ENCODE measurements around the gene CACNA2D3.

CACNA2D3 gene

DNA sequence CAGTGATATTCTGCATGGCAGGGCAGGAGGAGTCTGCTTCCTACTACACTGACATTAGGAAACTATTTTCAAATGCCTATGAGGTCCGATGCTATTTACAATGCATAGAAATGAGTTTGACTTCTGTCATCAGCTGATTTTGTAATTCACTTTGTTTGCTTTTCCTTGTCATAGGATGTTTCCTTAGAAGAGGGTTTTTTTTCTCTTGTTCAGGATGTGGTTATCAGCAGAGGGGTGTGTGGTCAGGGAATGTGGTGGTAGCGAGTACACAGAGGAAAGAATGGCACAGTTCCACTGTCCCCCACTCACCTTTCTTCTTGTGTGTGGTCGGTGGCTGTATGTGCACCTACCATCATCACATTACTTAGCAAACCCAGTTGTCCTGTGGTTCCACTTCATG lies 574.0 kb downstream of the CACNA2D3 start:
- H4K8ac ChIP-seq (ENCODE audit: low read depth, low read length), result no peak overlapping the region
- no peaks in the 10 kb centered on the region for H3K79me2 ChIP-seq (ENCODE audit: control insufficient read depth, insufficient read depth, low read length)
- H3K56ac ChIP-seq (ENCODE audit: low read length), result no peak overlapping the region
- H3K4me1 ChIP-seq (ENCODE audit: control insufficient read depth, low read depth, low read length), result no peaks in the 10 kb centered on the region
- H2BK15ac ChIP-seq (replicated peaks; ENCODE audit: low read depth), result no peak overlapping the region
- H3K79me1 ChIP-seq (ENCODE audit: low read length), result no peaks in the 10 kb centered on the region
- no peak overlapping the region for H3K23ac ChIP-seq (ENCODE audit: low read length)
- DNase-seq, result no peak
- no peak overlapping the region for H3K4me3 ChIP-seq (ENCODE audit: low read length)
- H3K4me2 ChIP-seq (ENCODE audit: low read length), result no peak overlapping the region
- H3K27me3 ChIP-seq (ENCODE audit: insufficient read depth, low read length, poor library complexity), result no peaks in the 10 kb centered on the region
- H2BK120ac ChIP-seq (ENCODE audit: low read depth, low read length), result no peak overlapping the region
- no peak overlapping the region for H3K4ac ChIP-seq (ENCODE audit: low read depth, low read length)
- H3K36me3 ChIP-seq (ENCODE audit: control insufficient read depth, insufficient read depth, low read length), result no peaks in the 10 kb centered on the region
- no peak overlapping the region for H4K5ac ChIP-seq (ENCODE audit: low read length)
- H3K9ac ChIP-seq (ENCODE audit: low read length), result no peak overlapping the region
- no CpG with 5 or more reads among the region's 3 CpGs for WGBS (ENCODE audit: extremely low coverage, insufficient coverage, low lambda C conversion rate)
- no peak overlapping the region for H3K27ac ChIP-seq (ENCODE audit: low read depth, low read length)
- H2BK5ac ChIP-seq (ENCODE audit: low read length), result no peak overlapping the region
- H3K18ac ChIP-seq (ENCODE audit: low read length), result no peak overlapping the region
- H2AK5ac ChIP-seq (ENCODE audit: low read length), result no peak overlapping the region

DNA sequence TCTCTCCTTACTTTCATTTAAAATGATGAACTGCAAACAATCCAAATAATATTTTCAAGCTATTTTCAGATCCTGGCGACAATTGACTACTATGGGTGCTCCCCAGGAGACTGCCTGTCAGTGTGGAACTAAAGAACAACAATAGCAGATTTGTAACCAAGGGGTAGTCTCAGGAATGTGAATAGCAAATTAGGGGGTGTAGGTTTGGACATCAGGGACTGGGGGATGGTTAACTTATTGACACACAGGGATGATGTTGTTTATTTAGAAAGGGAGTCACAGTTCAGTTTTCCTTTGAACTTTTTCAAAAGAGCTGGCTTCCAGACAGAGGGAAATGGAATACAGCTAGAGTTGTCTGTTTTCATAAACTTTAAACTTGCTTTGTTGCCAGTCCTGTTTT lies 575.7 kb downstream of the CACNA2D3 start:
- no peaks in the 10 kb centered on the region for H3K4me1 ChIP-seq (ENCODE audit: control insufficient read depth, low read depth, low read length)
- H4K8ac ChIP-seq (ENCODE audit: low read depth, low read length), result no peak overlapping the region
- H3K79me2 ChIP-seq (ENCODE audit: control insufficient read depth, insufficient read depth, low read length), result no peaks in the 10 kb centered on the region
- no peak overlapping the region for H3K4me2 ChIP-seq (ENCODE audit: low read length)
- no peaks in the 10 kb centered on the region for H3K27me3 ChIP-seq (ENCODE audit: insufficient read depth, low read length, poor library complexity)
- H3K9ac ChIP-seq (ENCODE audit: low read length), result no peak overlapping the region
- no peak for DNase-seq
- H2BK5ac ChIP-seq (ENCODE audit: low read length), result no peak overlapping the region
- H3K4me3 ChIP-seq (ENCODE audit: low read length), result no peak overlapping the region
- H3K27ac ChIP-seq (ENCODE audit: low read depth, low read length), result no peak overlapping the region
- no peak overlapping the region for H3K56ac ChIP-seq (ENCODE audit: low read length)
- no peak overlapping the region for H3K4ac ChIP-seq (ENCODE audit: low read depth, low read length)
- WGBS (ENCODE audit: extremely low coverage, insufficient coverage, low lambda C conversion rate), result no CpG with 5 or more reads among the region's 1 CpG
- no peak overlapping the region for H2BK120ac ChIP-seq (ENCODE audit: low read depth, low read length)
- no peak overlapping the region for H2AK5ac ChIP-seq (ENCODE audit: low read length)
- H3K23ac ChIP-seq (ENCODE audit: low read length), result no peak overlapping the region
- no peaks in the 10 kb centered on the region for H3K36me3 ChIP-seq (ENCODE audit: control insufficient read depth, insufficient read depth, low read length)
- no peak overlapping the region for H3K18ac ChIP-seq (ENCODE audit: low read length)
- no peaks in the 10 kb centered on the region for H3K79me1 ChIP-seq (ENCODE audit: low read length)
- H4K5ac ChIP-seq (ENCODE audit: low read length), result no peak overlapping the region
- H2BK15ac ChIP-seq (replicated peaks; ENCODE audit: low read depth), result no peak overlapping the region

DNA sequence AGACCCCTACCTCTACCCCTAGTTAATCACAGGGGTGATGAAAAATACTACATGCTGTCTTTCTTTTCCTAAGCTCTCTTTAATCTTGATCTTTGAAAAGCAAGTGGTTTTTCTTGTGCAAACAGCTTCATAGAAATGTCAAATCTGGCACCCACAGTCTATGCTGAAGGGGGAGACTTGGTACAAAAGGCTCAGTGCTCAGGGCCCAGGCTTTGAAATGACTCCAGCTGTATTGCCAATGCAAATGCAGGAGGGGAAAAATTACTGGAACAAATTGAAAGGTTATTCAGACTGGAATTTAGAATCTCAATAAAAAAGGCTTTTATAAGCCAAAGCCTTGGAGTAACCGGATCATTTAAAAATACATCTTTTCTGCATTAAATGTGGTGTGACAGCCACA lies 581.6 kb downstream of the CACNA2D3 start:
- Histone ChIP-seq H3K4me3 (ENCODE audit: low read length) (no peak overlapping the region), H3K4ac (ENCODE audit: low read depth, low read length) (no peak overlapping the region), H2BK5ac (ENCODE audit: low read length) (no peak overlapping the region), H2AK5ac (ENCODE audit: low read length) (no peak overlapping the region), H3K56ac (ENCODE audit: low read length) (no peak overlapping the region), H3K27me3 (ENCODE audit: insufficient read depth, low read length, poor library complexity) (no peaks in the 10 kb centered on the region), H3K79me2 (ENCODE audit: control insufficient read depth, insufficient read depth, low read length) (no peaks in the 10 kb centered on the region), H3K9ac (ENCODE audit: low read length) (no peak overlapping the region), H2BK120ac (ENCODE audit: low read depth, low read length) (no peak overlapping the region), H3K27ac (ENCODE audit: low read depth, low read length) (no peak overlapping the region), H3K4me2 (ENCODE audit: low read length) (no peak overlapping the region), H3K23ac (ENCODE audit: low read length) (no peak overlapping the region), H4K5ac (ENCODE audit: low read length) (no peak overlapping the region), H3K79me1 (ENCODE audit: low read length) (no peaks in the 10 kb centered on the region), H3K18ac (ENCODE audit: low read length) (no peak overlapping the region), H3K4me1 (ENCODE audit: control insufficient read depth, low read depth, low read length) (no peaks in the 10 kb centered on the region), H4K8ac (ENCODE audit: low read depth, low read length) (no peak overlapping the region), H2BK15ac (replicated peaks; ENCODE audit: low read depth) (no peak overlapping the region), H3K36me3 (ENCODE audit: control insufficient read depth, insufficient read depth, low read length) (no peaks in the 10 kb centered on the region)
- WGBS (ENCODE audit: extremely low coverage, insufficient coverage, low lambda C conversion rate), result no CpG with 5 or more reads among the region's 1 CpG
- no peak for DNase-seq

DNA sequence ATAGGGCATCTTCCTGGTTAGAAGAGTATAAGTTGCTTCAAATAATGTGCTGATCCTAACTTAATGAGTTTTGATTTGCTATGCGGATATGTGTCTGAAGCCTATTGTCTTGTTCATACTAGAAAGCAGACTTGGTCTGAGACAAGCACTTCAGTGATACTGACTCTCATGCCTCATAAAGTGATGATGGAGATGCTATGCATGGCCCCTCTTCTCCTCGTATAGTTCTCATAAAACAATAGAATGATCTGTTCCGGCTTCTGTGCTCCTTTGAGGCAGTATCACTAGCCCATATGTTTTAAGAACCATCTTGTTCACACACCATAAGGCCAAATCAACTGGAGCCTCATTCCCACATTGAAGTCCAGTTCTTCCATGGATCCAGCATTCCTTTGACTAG lies 583.4 kb downstream of the CACNA2D3 start:
- Histone ChIP-seq H2BK5ac (ENCODE audit: low read length) (no peak overlapping the region), H3K4me3 (ENCODE audit: low read length) (no peak overlapping the region), H3K36me3 (ENCODE audit: control insufficient read depth, insufficient read depth, low read length) (no peaks in the 10 kb centered on the region), H4K8ac (ENCODE audit: low read depth, low read length) (no peak overlapping the region), H3K27me3 (ENCODE audit: insufficient read depth, low read length, poor library complexity) (no peaks in the 10 kb centered on the region), H3K4ac (ENCODE audit: low read depth, low read length) (no peak overlapping the region), H3K18ac (ENCODE audit: low read length) (no peak overlapping the region), H3K56ac (ENCODE audit: low read length) (no peak overlapping the region), H3K79me1 (ENCODE audit: low read length) (no peaks in the 10 kb centered on the region), H2BK15ac (replicated peaks; ENCODE audit: low read depth) (no peak overlapping the region), H4K5ac (ENCODE audit: low read length) (no peak overlapping the region), H3K4me2 (ENCODE audit: low read length) (no peak overlapping the region), H2AK5ac (ENCODE audit: low read length) (no peak overlapping the region), H3K23ac (ENCODE audit: low read length) (no peak overlapping the region), H3K79me2 (ENCODE audit: control insufficient read depth, insufficient read depth, low read length) (no peaks in the 10 kb centered on the region), H2BK120ac (ENCODE audit: low read depth, low read length) (no peak overlapping the region), H3K9ac (ENCODE audit: low read length) (no peak overlapping the region), H3K27ac (ENCODE audit: low read depth, low read length) (no peak overlapping the region), H3K4me1 (ENCODE audit: control insufficient read depth, low read depth, low read length) (no peaks in the 10 kb centered on the region)
- DNase-seq, result no peak
- no CpG with 5 or more reads among the region's 3 CpGs for WGBS (ENCODE audit: extremely low coverage, insufficient coverage, low lambda C conversion rate)

DNA sequence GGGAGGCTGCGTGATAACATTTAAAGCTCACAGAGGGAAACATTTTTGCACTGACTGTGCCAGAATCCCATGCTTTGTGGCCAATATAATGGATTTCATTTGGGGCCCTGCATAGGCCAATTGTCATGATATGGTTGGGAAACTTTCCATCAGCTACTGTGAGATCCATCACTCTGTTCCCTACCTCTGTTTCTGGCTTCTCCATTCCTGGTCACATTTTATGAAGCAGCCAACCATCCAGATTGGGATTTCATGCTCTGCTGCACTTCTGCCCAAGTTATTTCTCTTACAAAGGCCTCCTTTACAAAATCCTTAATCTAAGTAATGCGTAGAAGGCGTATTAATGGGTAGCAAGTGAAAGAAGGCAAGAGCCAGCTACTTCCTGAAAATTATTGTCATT lies 584.4 kb downstream of the CACNA2D3 start:
- Histone ChIP-seq H3K36me3 (ENCODE audit: control insufficient read depth, insufficient read depth, low read length) (no peaks in the 10 kb centered on the region), H3K4me1 (ENCODE audit: control insufficient read depth, low read depth, low read length) (no peaks in the 10 kb centered on the region), H3K27ac (ENCODE audit: low read depth, low read length) (no peak overlapping the region), H2AK5ac (ENCODE audit: low read length) (no peak overlapping the region), H3K79me2 (ENCODE audit: control insufficient read depth, insufficient read depth, low read length) (no peaks in the 10 kb centered on the region), H3K4me3 (ENCODE audit: low read length) (no peak overlapping the region), H4K8ac (ENCODE audit: low read depth, low read length) (no peak overlapping the region), H3K4ac (ENCODE audit: low read depth, low read length) (no peak overlapping the region), H3K4me2 (ENCODE audit: low read length) (no peak overlapping the region), H3K23ac (ENCODE audit: low read length) (no peak overlapping the region), H3K9ac (ENCODE audit: low read length) (no peak overlapping the region), H2BK5ac (ENCODE audit: low read length) (no peak overlapping the region), H3K18ac (ENCODE audit: low read length) (no peak overlapping the region), H2BK120ac (ENCODE audit: low read depth, low read length) (no peak overlapping the region), H4K5ac (ENCODE audit: low read length) (no peak overlapping the region), H2BK15ac (replicated peaks; ENCODE audit: low read depth) (no peak overlapping the region), H3K79me1 (ENCODE audit: low read length) (no peaks in the 10 kb centered on the region), H3K27me3 (ENCODE audit: insufficient read depth, low read length, poor library complexity) (no peaks in the 10 kb centered on the region), H3K56ac (ENCODE audit: low read length) (no peak overlapping the region)
- DNase-seq, result no peak
- WGBS (ENCODE audit: extremely low coverage, insufficient coverage, low lambda C conversion rate), result no CpG with 5 or more reads among the region's 3 CpGs

DNA sequence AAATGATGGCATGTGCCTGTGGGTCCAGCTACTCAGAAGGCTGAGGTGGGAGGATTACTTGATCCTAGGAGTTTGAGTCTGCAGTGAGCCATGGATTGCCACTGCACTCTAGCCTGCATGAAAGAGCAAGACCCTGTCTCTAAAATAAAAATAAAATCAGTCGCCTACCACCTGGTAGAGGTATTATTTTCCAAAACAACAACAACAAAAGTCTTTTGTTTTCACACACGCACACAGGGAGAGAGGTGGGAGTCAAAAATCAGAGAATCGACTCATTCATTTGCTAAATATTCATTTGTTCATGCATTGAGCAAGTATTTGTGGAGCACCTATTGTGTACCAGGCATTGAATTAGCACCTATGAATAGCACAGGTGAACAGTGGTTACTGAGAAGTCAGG lies 587.4 kb downstream of the CACNA2D3 start:
- DNase-seq, result no peak
- no peak overlapping the region for H3K4ac ChIP-seq (ENCODE audit: low read depth, low read length)
- no peak overlapping the region for H2BK120ac ChIP-seq (ENCODE audit: low read depth, low read length)
- H3K36me3 ChIP-seq (ENCODE audit: control insufficient read depth, insufficient read depth, low read length), result no peaks in the 10 kb centered on the region
- no peak overlapping the region for H2BK15ac ChIP-seq (replicated peaks; ENCODE audit: low read depth)
- no peak overlapping the region for H4K8ac ChIP-seq (ENCODE audit: low read depth, low read length)
- no peaks in the 10 kb centered on the region for H3K27me3 ChIP-seq (ENCODE audit: insufficient read depth, low read length, poor library complexity)
- H3K4me3 ChIP-seq (ENCODE audit: low read length), result no peak overlapping the region
- H3K56ac ChIP-seq (ENCODE audit: low read length), result no peak overlapping the region
- H2BK5ac ChIP-seq (ENCODE audit: low read length), result no peak overlapping the region
- H3K9ac ChIP-seq (ENCODE audit: low read length), result no peak overlapping the region
- no peak overlapping the region for H3K4me2 ChIP-seq (ENCODE audit: low read length)
- no peaks in the 10 kb centered on the region for H3K4me1 ChIP-seq (ENCODE audit: control insufficient read depth, low read depth, low read length)
- H3K18ac ChIP-seq (ENCODE audit: low read length), result no peak overlapping the region
- no peak overlapping the region for H4K5ac ChIP-seq (ENCODE audit: low read length)
- no peaks in the 10 kb centered on the region for H3K79me1 ChIP-seq (ENCODE audit: low read length)
- no peak overlapping the region for H3K27ac ChIP-seq (ENCODE audit: low read depth, low read length)
- H2AK5ac ChIP-seq (ENCODE audit: low read length), result no peak overlapping the region
- no peak overlapping the region for H3K23ac ChIP-seq (ENCODE audit: low read length)
- WGBS (ENCODE audit: extremely low coverage, insufficient coverage, low lambda C conversion rate), result no CpG with 5 or more reads among the region's 3 CpGs
- no peaks in the 10 kb centered on the region for H3K79me2 ChIP-seq (ENCODE audit: control insufficient read depth, insufficient read depth, low read length)
